WTC11 (cell line): ENCODE data around the gene ENPP6. TPM values are rescaled to one million over a fixed set of nuclear protein-coding genes. Genes with fewer than 3 reads are reported as not detected.

Experiments
- ATAC-seq: fragments of 200-7000 bp; cut with Tn5 transposase; 2 replicates; pipeline ENCODE4 v1.10.0; 2021; ENCODE audit warnings: mild to moderate bottlenecking, moderate library complexity
- CTCF ChIA-PET: fragments of 300-600 bp; sonication (Branson Sonifier 250); formaldehyde crosslinking; loops from one replicate; lab custom pipeline; 2021; ENCODE audit warnings: antibody characterized with exemption; lab: Charles Lee
- POLR2A ChIA-PET: fragments of 350-600 bp; sonication (Branson Sonifier 250); formaldehyde crosslinking; loops from one replicate; lab custom pipeline; 2021; ENCODE audit warnings: antibody characterized with exemption; lab: Charles Lee
- DNase-seq: peaks from one replicate; pipeline ENCODE4 v3.0.0; 2021; ENCODE audit warnings: low spot score
- H3K27ac Mint-ChIP-seq: 2 replicates; pipeline ENCODE4 v1.8.0; 2021; ENCODE audit warnings: mixed read lengths
- H3K27me3 Mint-ChIP-seq: 2 replicates; pipeline ENCODE4 v1.8.0; 2021; ENCODE audit warnings: low read depth, mild to moderate bottlenecking, moderate library complexity, mixed read lengths
- H3K36me3 Mint-ChIP-seq: 2 replicates; pipeline ENCODE4 v1.8.0; 2021; ENCODE audit warnings: mixed read lengths
- H3K4me1 Mint-ChIP-seq: 2 replicates; pipeline ENCODE4 v1.8.0; 2022; ENCODE audit warnings: mixed read lengths
- H3K4me3 Mint-ChIP-seq: 2 replicates; pipeline ENCODE4 v1.8.0; 2021; ENCODE audit warnings: mild to moderate bottlenecking, moderate library complexity, mixed read lengths
- H3K9me3 Mint-ChIP-seq: 2 replicates; pipeline ENCODE4 v1.8.0; 2021; ENCODE audit warnings: mixed read lengths
- ATF6 ChIP-seq: sonication (generic); formaldehyde crosslinking; IDR thresholded peaks from 2 replicates; pipeline ENCODE4 v1.8.1; 2023; ENCODE audit warnings: mild to moderate bottlenecking, missing genetic modification reagents
- CBFB ChIP-seq: sonication (generic); formaldehyde crosslinking; IDR thresholded peaks from 2 replicates; pipeline ENCODE4 v1.8.1; 2022; ENCODE audit warnings: mild to moderate bottlenecking, low read depth, missing genetic modification reagents
- CREB1 ChIP-seq: sonication (generic); formaldehyde crosslinking; IDR thresholded peaks from 2 replicates; pipeline ENCODE4 v1.8.0; 2023; ENCODE audit warnings: mild to moderate bottlenecking, missing genetic modification reagents
- FOXK1 ChIP-seq: sonication (generic); formaldehyde crosslinking; IDR thresholded peaks from 2 replicates; pipeline ENCODE4 v1.8.0; 2022; ENCODE audit warnings: mild to moderate bottlenecking, moderate library complexity, missing genetic modification reagents
- FOXP4 ChIP-seq: sonication (generic); formaldehyde crosslinking; IDR thresholded peaks from 2 replicates; pipeline ENCODE4 v1.8.0; 2022; ENCODE audit warnings: mild to moderate bottlenecking, missing genetic modification reagents
- GTF2I ChIP-seq: fragments of 250-450 bp; sonication (Bioruptor Pico); conservative IDR thresholded peaks from 2 replicates; pipeline ENCODE4 v1.4.0; 2021; ENCODE audit warnings: mild to moderate bottlenecking
- IRF1 ChIP-seq: sonication (generic); formaldehyde crosslinking; IDR thresholded peaks from 2 replicates; pipeline ENCODE4 v1.8.0; 2023; ENCODE audit warnings: missing genetic modification reagents
- JAZF1 ChIP-seq: fragments of 250-450 bp; sonication (Bioruptor Pico); IDR thresholded peaks from 2 replicates; pipeline ENCODE4 v1.9.0; 2021; ENCODE audit warnings: moderate library complexity, mild to moderate bottlenecking, inconsistent platforms
- KAT7 ChIP-seq: sonication (generic); formaldehyde crosslinking; IDR thresholded peaks from 2 replicates; pipeline ENCODE4 v1.8.1; 2023; ENCODE audit warnings: missing genetic modification reagents, mild to moderate bottlenecking, borderline replicate concordance
- MAX ChIP-seq: sonication (generic); formaldehyde crosslinking; IDR thresholded peaks from 2 replicates; pipeline ENCODE4 v1.8.0; 2022; ENCODE audit warnings: mild to moderate bottlenecking, missing genetic modification reagents
- NFE2L1 ChIP-seq: sonication (generic); formaldehyde crosslinking; IDR thresholded peaks from 2 replicates; pipeline ENCODE4 v1.8.1; 2023; ENCODE audit warnings: missing genetic modification reagents
- NR1H2 ChIP-seq: sonication (generic); formaldehyde crosslinking; IDR thresholded peaks from 2 replicates; pipeline ENCODE4 v1.9.0; 2021; ENCODE audit warnings: mild to moderate bottlenecking, moderate library complexity, missing genetic modification reagents
- PRDM15 ChIP-seq: sonication (generic); formaldehyde crosslinking; IDR thresholded peaks from 2 replicates; pipeline ENCODE4 v1.8.0; 2022; ENCODE audit warnings: missing genetic modification reagents
- TEAD4 ChIP-seq: sonication (generic); formaldehyde crosslinking; IDR thresholded peaks from 2 replicates; pipeline ENCODE4 v1.8.0; 2022; ENCODE audit warnings: mild to moderate bottlenecking, missing genetic modification reagents
- USF2 ChIP-seq: sonication (generic); formaldehyde crosslinking; IDR thresholded peaks from 2 replicates; pipeline ENCODE4 v1.8.1; 2023; ENCODE audit warnings: mild to moderate bottlenecking, missing genetic modification reagents, moderate library complexity
- ZBTB21 ChIP-seq: sonication (generic); formaldehyde crosslinking; IDR thresholded peaks from 2 replicates; pipeline ENCODE4 v1.8.1; 2023; ENCODE audit warnings: mild to moderate bottlenecking, missing genetic modification reagents, borderline replicate concordance
- ZMAT4 ChIP-seq: fragments of 250-450 bp; sonication (Bioruptor Pico); IDR thresholded peaks from 2 replicates; pipeline ENCODE4 v1.9.0; 2021; ENCODE audit warnings: mild to moderate bottlenecking
- ZNF138 ChIP-seq: sonication (generic); formaldehyde crosslinking; conservative IDR thresholded peaks from 2 replicates; pipeline ENCODE4 v1.8.1; 2022; ENCODE audit warnings: mild to moderate bottlenecking, moderate library complexity, missing genetic modification reagents
- ZNF317 ChIP-seq: sonication (generic); formaldehyde crosslinking; IDR thresholded peaks from 2 replicates; pipeline ENCODE4 v1.8.1; 2023; ENCODE audit warnings: low read depth, mild to moderate bottlenecking, moderate library complexity, missing genetic modification reagents, borderline replicate concordance
- ZNF425 ChIP-seq: fragments of 250-450 bp; sonication (Bioruptor Pico); conservative IDR thresholded peaks from 2 replicates; pipeline ENCODE4 v1.9.0; 2021; ENCODE audit warnings: mild to moderate bottlenecking
- total RNA-seq: library from RNA; stranded (reverse); gene quantifications from 3 replicates; pipeline ENCODE4 v1.2.3, GENCODE V29; 2021

Gene ENPP6
- total RNA-seq, 1 experiment from 2014 or later = 0.09 TPM

GRCh38 chr4:184231573-184231972 lies 13.9 kb upstream of the ENPP6 start:
- no peak for TF ChIP-seq ZNF138 (CRISPR knock-in tag)
- no peak for TF ChIP-seq JAZF1 (CRISPR knock-in tag)
- no peak for TF ChIP-seq PRDM15 (CRISPR knock-in tag)
- TF ChIP-seq GTF2I = no peak
- no peak for TF ChIP-seq ZNF425 (CRISPR knock-in tag)
- TF ChIP-seq CBFB (CRISPR knock-in tag) = no peak
- TF ChIP-seq FOXK1 = no peak
- no peak for TF ChIP-seq ZNF317 (CRISPR knock-in tag)
- TF ChIP-seq NFE2L1 (CRISPR knock-in tag) = no peak
- TF ChIP-seq USF2 = no peak
- no peak for TF ChIP-seq FOXP4 (CRISPR knock-in tag)
- no peak for TF ChIP-seq CREB1 (CRISPR knock-in tag)
- TF ChIP-seq MAX (CRISPR knock-in tag) = no peak
- TF ChIP-seq TEAD4 (CRISPR knock-in tag) = no peak
- no peak for TF ChIP-seq ZMAT4 (CRISPR knock-in tag)
- no peak for TF ChIP-seq IRF1 (CRISPR knock-in tag)
- no peak for TF ChIP-seq ZBTB21 (CRISPR knock-in tag)
- TF ChIP-seq KAT7 (CRISPR knock-in tag) = no peak
- no peak for TF ChIP-seq ATF6 (CRISPR knock-in tag)
- no peak for TF ChIP-seq NR1H2 (CRISPR knock-in tag)
- TF ChIP-seq, all 79 proteins: peak for 0
- ChIA-PET POLR2A (no interaction called here), CTCF (no interaction called here)
- Mint-ChIP-seq H3K4me1 (no peaks in the 10 kb centered on the region), H3K4me3 (no peak overlapping the region), H3K36me3 (no peaks in the 10 kb centered on the region), H3K9me3 (no peaks in the 10 kb centered on the region), H3K27ac (no peak overlapping the region), H3K27me3 (no peaks in the 10 kb centered on the region)
- ATAC-seq = no peak
- no peak for DNase-seq
